AG09319 (cell line): ENCODE results near the gene CEP162.

Source experiments
- DNase-seq: peaks from one replicate; pipeline ENCODE4 v3.0.0-alpha.2; 2010; ENCODE audit warnings: low read depth; ENCODE audit errors: extremely low read depth
- CTCF ChIP-seq: IDR thresholded peaks from 2 replicates; pipeline ENCODE4 v1.5.1; 2011; ENCODE audit warnings: low read depth, mild to moderate bottlenecking, inconsistent platforms, low read length, moderate library complexity

The CEP162 gene

GRCh38 chr6:84268781-84269180, 41.3 kb upstream of the CEP162 start:
- TF ChIP-seq CTCF: no peak
- DNase-seq: no peak

GRCh38 chr6:84263557-84263956, 36.1 kb upstream of the CEP162 start:
- no peak for TF ChIP-seq CTCF

GRCh38 chr6:84260926-84261325, 33.5 kb upstream of the CEP162 start:
- no peak for TF ChIP-seq CTCF
- no peak for DNase-seq

More at GRCh38 chr6:84263557-84263956, 36.1 kb upstream of the CEP162 start:
- DNase-seq: no peak

- TF ChIP-seq CTCF: no peak
- no peak for DNase-seq
Measured at GRCh38 chr6:84260196-84260595, 32.8 kb upstream of the CEP162 start.

GRCh38 chr6:84258866-84259265, 31.4 kb upstream of the CEP162 start:
- TF ChIP-seq CTCF: no peak
- DNase-seq: no peak

GRCh38 chr6:84258268-84258667, 30.8 kb upstream of the CEP162 start:
- no peak for TF ChIP-seq CTCF
- DNase-seq: no peak

- no peak for DNase-seq
- TF ChIP-seq CTCF: no peak
Measured at GRCh38 chr6:84255641-84256040, 28.2 kb upstream of the CEP162 start.
